AG04450 (cell line): ENCODE results near the gene ITGB4. TPM values are rescaled to one million over a fixed set of nuclear protein-coding genes. Genes with fewer than 3 reads are reported as not detected.

Experiments
- CTCF ChIA-PET: fragments of 300-600, 350-600 bp; formaldehyde crosslinking; extraction: SDS; loops from one replicate; lab custom pipeline; 2022; ENCODE audit warnings: antibody characterized with exemption, inconsistent platforms; lab: Charles Lee
- POLR2A ChIA-PET: fragments of 350-600 bp; formaldehyde crosslinking; extraction: SDS; loops from one replicate; lab custom pipeline; 2021; ENCODE audit warnings: antibody characterized with exemption, inconsistent platforms; lab: Yijun Ruan, JAX
- DNase-seq: peaks from one replicate; pipeline ENCODE4 v3.0.0-alpha.2; 2011; ENCODE audit warnings: low read depth, low spot score
- H3K27ac ChIP-seq: one replicate; pipeline ENCODE4 v1.5.1; 2012; ENCODE audit warnings: low read depth, low read length, control low read depth
- H3K27me3 ChIP-seq: one replicate; pipeline ENCODE4 v1.6.0; 2012; ENCODE audit warnings: low read length; ENCODE audit not compliant: control insufficient read depth, insufficient read depth
- H3K4me3 ChIP-seq: 2 replicates; pipeline ENCODE4 v1.5.1; 2011; ENCODE audit warnings: mild to moderate bottlenecking, low read depth, low read length, control low read depth
- H3K9me3 ChIP-seq: 2 replicates; pipeline ENCODE4 v1.5.1; 2012; ENCODE audit warnings: low read length; ENCODE audit not compliant: control insufficient read depth, insufficient read depth
- polyA plus RNA-seq: library from polyadenylated mRNA; depleted of rRNA; stranded (reverse); fragments of >200 nt; gene quantifications from 2 replicates; pipeline ENCODE4 v1.2.3, GENCODE V29; 2011
- TF ChIP-seq, protein P1 (sequence below): IDR thresholded peaks from 2 replicates; pipeline ENCODE4 v1.5.1; 2011; ENCODE audit warnings: low read depth, low read length, control low read depth, inconsistent platforms

ITGB4 gene
- polyA plus RNA-seq, 1 experiment, result 0.31 TPM

DNA sequence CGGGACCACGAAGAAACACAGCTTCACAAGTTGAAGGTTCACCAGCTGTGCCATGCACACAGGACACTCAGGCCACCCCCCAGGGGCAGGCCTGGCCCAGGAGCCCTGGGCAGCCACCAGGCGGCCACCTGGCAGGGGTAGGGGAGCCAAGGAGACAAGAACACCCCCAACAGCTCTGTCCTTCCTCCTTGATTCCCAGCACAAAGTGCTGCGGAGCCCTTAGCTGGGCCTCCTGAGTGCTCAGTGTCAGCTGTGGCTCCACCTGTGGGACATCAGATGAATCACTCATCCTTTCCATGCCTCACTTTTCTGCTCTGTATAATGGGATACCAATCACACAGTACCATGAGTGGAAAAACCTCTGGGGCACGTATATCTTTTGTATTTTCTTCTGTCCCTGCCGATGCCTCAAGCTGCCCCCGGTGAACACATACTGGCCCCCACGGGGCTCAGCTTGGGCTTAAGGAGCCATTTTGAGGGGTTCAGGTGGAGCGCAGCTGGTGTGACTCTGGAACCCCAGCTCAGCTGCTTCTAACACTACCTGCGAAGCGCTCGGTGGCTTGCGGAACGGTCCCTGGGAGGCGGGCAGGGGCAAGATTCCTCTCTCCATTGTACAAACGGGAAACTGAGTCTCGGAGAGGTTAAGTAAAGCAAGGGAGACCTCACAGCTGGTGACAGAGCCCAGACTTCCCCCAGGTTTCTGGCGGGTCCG is 31.7 kb downstream of the ITGB4 start:
- CTCF ChIA-PET, result interaction anchor here (0.5 to 9.9 kb wide), 28 partner anchors 8 to 632 kb away, joined by 3 to 214 read pairs (median 4); partner anchors contain the start of genes GALK1, RECQL5, SMIM5 and TMEM94
- no peak overlapping the region for H3K27ac ChIP-seq
- H3K9me3 ChIP-seq, result no peaks in the 10 kb centered on the region
- DNase-seq, result no peak
- POLR2A ChIA-PET, result interaction anchor here (0.6 to 2.3 kb wide), 6 partner anchors 9 to 119 kb away, joined by 3 to 18 read pairs (median 10); partner anchors contain the start of gene GALK1
- peak overlapping the region; percentile 57 for H3K4me3 ChIP-seq
- TF ChIP-seq, protein P1, sequence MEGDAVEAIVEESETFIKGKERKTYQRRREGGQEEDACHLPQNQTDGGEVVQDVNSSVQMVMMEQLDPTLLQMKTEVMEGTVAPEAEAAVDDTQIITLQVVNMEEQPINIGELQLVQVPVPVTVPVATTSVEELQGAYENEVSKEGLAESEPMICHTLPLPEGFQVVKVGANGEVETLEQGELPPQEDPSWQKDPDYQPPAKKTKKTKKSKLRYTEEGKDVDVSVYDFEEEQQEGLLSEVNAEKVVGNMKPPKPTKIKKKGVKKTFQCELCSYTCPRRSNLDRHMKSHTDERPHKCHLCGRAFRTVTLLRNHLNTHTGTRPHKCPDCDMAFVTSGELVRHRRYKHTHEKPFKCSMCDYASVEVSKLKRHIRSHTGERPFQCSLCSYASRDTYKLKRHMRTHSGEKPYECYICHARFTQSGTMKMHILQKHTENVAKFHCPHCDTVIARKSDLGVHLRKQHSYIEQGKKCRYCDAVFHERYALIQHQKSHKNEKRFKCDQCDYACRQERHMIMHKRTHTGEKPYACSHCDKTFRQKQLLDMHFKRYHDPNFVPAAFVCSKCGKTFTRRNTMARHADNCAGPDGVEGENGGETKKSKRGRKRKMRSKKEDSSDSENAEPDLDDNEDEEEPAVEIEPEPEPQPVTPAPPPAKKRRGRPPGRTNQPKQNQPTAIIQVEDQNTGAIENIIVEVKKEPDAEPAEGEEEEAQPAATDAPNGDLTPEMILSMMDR, result no peak
- H3K27me3 ChIP-seq, result peaks cover 3% of the 10 kb centered on the region

DNA sequence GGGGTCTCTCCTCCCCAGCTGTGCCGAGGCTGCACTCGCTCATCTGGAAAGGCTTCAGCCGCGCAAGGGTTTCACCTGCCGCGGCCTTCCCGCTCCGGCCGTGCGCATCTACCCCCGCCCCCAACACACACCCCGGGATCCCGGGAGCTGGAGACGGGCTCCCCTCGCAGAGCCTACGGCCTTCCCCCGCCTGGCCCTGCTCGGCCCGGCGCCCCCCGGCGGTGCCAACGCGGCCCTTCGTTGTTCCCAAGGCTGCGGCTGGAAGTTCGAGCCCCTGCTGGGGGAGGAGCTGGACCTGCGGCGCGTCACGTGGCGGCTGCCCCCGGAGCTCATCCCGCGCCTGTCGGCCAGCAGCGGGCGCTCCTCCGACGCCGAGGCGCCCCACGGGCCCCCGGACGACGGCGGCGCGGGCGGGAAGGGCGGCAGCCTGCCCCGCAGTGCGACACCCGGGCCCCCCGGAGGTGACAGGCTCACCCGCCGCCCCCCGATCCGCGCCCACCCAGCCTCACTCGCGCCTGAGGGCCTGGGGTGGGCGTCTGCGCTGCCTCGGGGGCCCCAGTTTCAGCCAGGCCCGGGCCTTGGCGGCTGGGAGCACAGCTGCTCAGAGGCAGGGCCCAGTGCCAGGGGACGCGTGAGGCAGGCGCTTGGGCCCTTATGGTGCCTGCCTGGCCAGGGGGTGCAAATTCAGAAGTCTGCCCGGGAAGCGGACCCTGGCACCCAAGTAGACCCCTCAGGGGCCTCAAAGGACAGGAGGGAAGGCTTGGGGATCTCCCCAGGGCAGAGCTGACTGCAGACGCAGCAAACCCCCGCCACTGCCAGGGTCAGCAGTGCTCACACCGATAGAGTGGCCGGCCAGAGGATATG is 32.5 kb downstream of the ITGB4 start:
- peaks cover 3% of the 10 kb centered on the region for H3K27me3 ChIP-seq
- ChIA-PET CTCF (interaction anchor here (0.5 to 9.9 kb wide), 29 partner anchors 9 to 633 kb away, joined by 3 to 214 read pairs (median 4); partner anchors contain the start of genes GALK1, RECQL5, SMIM5 and TMEM94), POLR2A (interaction anchor here (0.6 to 2.3 kb wide), 6 partner anchors 8 to 120 kb away, joined by 3 to 18 read pairs (median 10); partner anchors contain the start of gene GALK1)
- H3K27ac ChIP-seq, result no peak overlapping the region
- TF ChIP-seq, protein P1, result peak; percentile 38
- peak overlapping the region; percentile 57 for H3K4me3 ChIP-seq
- DNase-seq, result no peak
- no peaks in the 10 kb centered on the region for H3K9me3 ChIP-seq

DNA sequence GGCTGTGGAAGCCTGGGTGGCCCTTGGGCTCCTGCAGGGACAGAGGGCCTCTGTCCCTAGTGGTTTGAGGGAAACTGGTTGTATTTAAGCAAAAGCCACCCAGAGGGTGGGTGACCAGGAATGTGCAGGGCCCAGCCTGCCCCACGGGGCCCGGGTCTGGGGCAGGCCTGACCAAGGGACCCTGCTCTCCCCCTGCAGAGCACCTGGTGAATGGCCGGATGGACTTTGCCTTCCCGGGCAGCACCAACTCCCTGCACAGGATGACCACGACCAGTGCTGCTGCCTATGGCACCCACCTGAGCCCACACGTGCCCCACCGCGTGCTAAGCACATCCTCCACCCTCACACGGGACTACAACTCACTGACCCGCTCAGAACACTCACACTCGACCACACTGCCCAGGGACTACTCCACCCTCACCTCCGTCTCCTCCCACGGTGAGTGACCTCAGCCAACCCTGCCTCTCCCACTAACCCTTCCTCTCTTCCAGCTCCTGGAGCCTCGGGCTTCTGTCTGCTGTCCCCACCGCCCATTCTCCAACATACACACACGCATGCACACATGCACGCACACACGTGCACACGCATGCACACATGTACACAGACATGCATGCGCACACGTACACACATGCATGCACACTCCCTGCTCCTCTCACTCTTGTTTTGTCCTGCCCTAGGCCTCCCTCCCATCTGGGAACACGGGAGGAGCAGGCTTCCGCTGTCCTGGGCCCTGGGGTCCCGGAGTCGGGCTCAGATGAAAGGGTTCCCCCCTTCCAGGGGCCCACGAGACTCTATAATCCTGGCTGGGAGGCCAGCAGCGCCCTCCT is 33.3 kb downstream of the ITGB4 start:
- TF ChIP-seq, protein P1, result no peak
- Histone ChIP-seq H3K4me3 (no peak overlapping the region), H3K9me3 (no peaks in the 10 kb centered on the region), H3K27me3 (peaks cover 3% of the 10 kb centered on the region), H3K27ac (no peak overlapping the region)
- no peak for DNase-seq
- CTCF ChIA-PET, result interaction anchor here (1.1 to 2.8 kb wide), 9 partner anchors 9 to 121 kb away, joined by 3 to 38 read pairs (median 7); partner anchors contain the start of genes GALK1 and SMIM5
- POLR2A ChIA-PET, result interaction anchor here (1.2 to 2.3 kb wide), 4 partner anchors 10 to 25 kb away, joined by 3 to 18 read pairs (median 10); partner anchors contain the start of gene GALK1

DNA sequence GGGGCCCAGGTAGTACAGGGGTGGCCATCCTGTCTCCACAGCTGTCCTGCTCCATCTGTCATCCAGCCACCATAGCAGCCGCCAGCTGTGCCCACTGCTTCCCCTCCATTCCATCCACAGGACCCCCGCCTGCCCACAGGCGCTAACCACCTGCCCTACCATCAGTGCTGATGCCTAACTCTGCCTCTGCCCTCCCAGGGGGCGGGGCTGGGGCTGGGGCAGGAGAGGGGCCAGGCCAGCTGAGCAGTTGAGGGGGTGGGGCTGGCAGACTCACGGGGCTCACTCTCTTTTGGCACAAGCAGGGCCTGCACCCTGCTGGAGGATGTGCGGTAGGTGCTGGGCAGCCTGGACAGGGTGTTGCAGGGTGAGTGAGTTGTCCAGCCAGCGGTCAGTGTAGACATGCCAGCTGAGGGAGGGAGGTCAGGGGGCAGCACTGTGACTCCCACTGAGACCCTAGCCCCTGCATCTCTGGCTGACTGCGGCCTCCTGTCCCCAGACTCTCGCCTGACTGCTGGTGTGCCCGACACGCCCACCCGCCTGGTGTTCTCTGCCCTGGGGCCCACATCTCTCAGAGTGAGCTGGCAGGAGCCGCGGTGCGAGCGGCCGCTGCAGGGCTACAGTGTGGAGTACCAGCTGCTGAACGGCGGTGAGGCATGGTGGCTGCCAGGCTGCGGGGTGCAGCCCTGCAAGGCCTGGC is 34.1 kb downstream of the ITGB4 start:
- POLR2A ChIA-PET, result interaction anchor here (1.2 kb wide), 1 partner anchor 25 kb away, joined by 3 read pairs; a partner anchor contains a TSS
- CTCF ChIA-PET, result interaction anchor here (2.0 kb wide), 1 partner anchor 10 kb away, joined by 9 read pairs; the partner anchor contains the start of gene GALK1

More for the DNA sequence above, 34.1 kb downstream of the ITGB4 start:
- H3K4me3 ChIP-seq, result no peak overlapping the region
- DNase-seq, result no peak
- TF ChIP-seq, protein P1, result no peak
- no peak overlapping the region for H3K27ac ChIP-seq
- peaks cover 3% of the 10 kb centered on the region for H3K27me3 ChIP-seq
- no peaks in the 10 kb centered on the region for H3K9me3 ChIP-seq
